Right hindlimb (tissue), 1 donor: ENCODE measurements around the gene JAZF1.
"Not testable (repeated sequence)": the region's sequence is repeated elsewhere in the genome, so short reads cannot be mapped to it uniquely, and the experiment has no call there.

Experiments used
- DNase-seq: peaks from one replicate; pipeline ENCODE4 v3.0.0-alpha.2; 2018

JAZF1 gene

GRCh38 chr7:27925573-27926201 lies 254.9 kb downstream of the JAZF1 start:
- DNase-seq: no peak

- DNase-seq: no peak
Measured at GRCh38 chr7:27923642-27923980, 257.0 kb downstream of the JAZF1 start.

- peak; percentile 59 for DNase-seq
Measured at GRCh38 chr7:27922907-27923641, 257.5 kb downstream of the JAZF1 start.

- not testable (repeated sequence) for DNase-seq
Measured at GRCh38 chr7:27922389-27922788, 258.2 kb downstream of the JAZF1 start.

- peak; percentile 73 for DNase-seq
Measured at GRCh38 chr7:27921081-27921836, 259.3 kb downstream of the JAZF1 start.

- DNase-seq: no peak
Measured at GRCh38 chr7:27920281-27920946, 260.2 kb downstream of the JAZF1 start.

- no peak for DNase-seq
Measured at GRCh38 chr7:27918503-27918902, 262.1 kb downstream of the JAZF1 start.

GRCh38 chr7:27917774-27918314 lies 262.8 kb downstream of the JAZF1 start:
- DNase-seq: no peak

- DNase-seq: no peak
Measured at GRCh38 chr7:27917119-27917518, 263.5 kb downstream of the JAZF1 start.

GRCh38 chr7:27916372-27916771 lies 264.2 kb downstream of the JAZF1 start:
- DNase-seq: no peak

GRCh38 chr7:27914409-27914808 lies 266.2 kb downstream of the JAZF1 start:
- DNase-seq: no peak

- no peak for DNase-seq
Measured at GRCh38 chr7:27912751-27913150, 267.8 kb downstream of the JAZF1 start.

- DNase-seq: no peak
Measured at GRCh38 chr7:27911920-27912319, 268.7 kb downstream of the JAZF1 start.

- DNase-seq: no peak
Measured at GRCh38 chr7:27910326-27910725, 270.3 kb downstream of the JAZF1 start.

GRCh38 chr7:27908534-27909165 lies 271.9 kb downstream of the JAZF1 start:
- DNase-seq: no peak

GRCh38 chr7:27906385-27907091 lies 274.1 kb downstream of the JAZF1 start:
- DNase-seq: no peak

GRCh38 chr7:27905951-27906350 lies 274.6 kb downstream of the JAZF1 start:
- DNase-seq: no peak

- DNase-seq: no peak
Measured at GRCh38 chr7:27901028-27901760, 279.4 kb downstream of the JAZF1 start.

- no peak for DNase-seq
Measured at GRCh38 chr7:27900006-27900405, 280.6 kb downstream of the JAZF1 start.

GRCh38 chr7:27899601-27900000 lies 281.0 kb downstream of the JAZF1 start:
- DNase-seq: no peak

- no peak for DNase-seq
Measured at GRCh38 chr7:27897441-27897847, 283.2 kb downstream of the JAZF1 start.
